Heart left ventricle (tissue), 16 donors: Measurements from ENCODE around the gene UGT1A7. TPM values are rescaled to one million over a fixed set of nuclear protein-coding genes. Genes with fewer than 3 reads are reported as not detected.
"Not testable (repeated sequence)": the region's sequence is repeated elsewhere in the genome, so short reads cannot be mapped to it uniquely, and the experiment has no call there.

Source experiments
- ATAC-seq, 4 donors: fragments of 200-7000 bp; cut with Tn5 transposase; one replicate each; pipeline ENCODE4 v1.9.1; 2020 to 2022; ENCODE audit warnings: moderate library complexity in 4 of 4, mild to moderate bottlenecking in 3 of 4, moderate number of reproducible peaks in 1 of 4
- DNase-seq, 5 donors: peaks; one replicate each; pipeline ENCODE4 v3.0.0-alpha.2; 2020
- H3K27ac ChIP-seq, 12 donors: fragments of 200-600 bp; sonication (generic) in 4 of 12; one replicate each; pipeline versions ENCODE4 v1.5.0 to v1.8.0; 2016 to 2022; ENCODE audit warnings: mild to moderate bottlenecking in 2 of 12
- H3K27me3 ChIP-seq, 9 donors: fragments of 200-600 bp; sonication (generic) in 2 of 9; one replicate each; pipeline versions ENCODE4 v1.5.1 to v1.8.0; 2016 to 2022; ENCODE audit warnings: mild to moderate bottlenecking in 3 of 9
- H3K36me3 ChIP-seq, 9 donors: fragments of 200-600 bp; sonication (generic) in 2 of 9; one replicate each; pipeline versions ENCODE4 v1.5.0 to v1.8.0; 2018 to 2022; ENCODE audit warnings: mild to moderate bottlenecking in 2 of 9
- H3K4me1 ChIP-seq, 12 donors: fragments of 200-600 bp; sonication (generic) in 4 of 12; one replicate each; pipeline versions ENCODE4 v1.5.0 to v1.8.0; 2016 to 2022; ENCODE audit warnings: mild to moderate bottlenecking in 3 of 12
- H3K4me3 ChIP-seq, 12 donors: fragments of 200-600 bp; sonication (generic) in 4 of 12; one replicate each; pipeline versions ENCODE4 v1.5.0 to v1.8.0; 2017 to 2022; ENCODE audit warnings: mild to moderate bottlenecking in 9 of 12, moderate library complexity in 4 of 12
- H3K9me3 ChIP-seq, 12 donors: fragments of 200-600 bp; sonication (generic) in 4 of 12; one replicate each; pipeline versions ENCODE4 v1.5.0 to v1.8.0; 2016 to 2022; ENCODE audit warnings: mild to moderate bottlenecking in 1 of 12
- CTCF ChIP-seq, 12 donors: fragments of 200-600 bp; sonication (generic) in 4 of 12; IDR thresholded peaks; one replicate each; pipeline versions ENCODE4 v1.5.0 to v1.8.0; 2018 to 2022; ENCODE audit warnings: antibody characterized with exemption in 12 of 12, mild to moderate bottlenecking in 5 of 12
- POLR2A ChIP-seq, 2 donors: fragments of 450-650 bp; IDR thresholded peaks; one replicate each; pipeline ENCODE4 v1.6.1; 2017; ENCODE audit warnings: antibody characterized with exemption in 2 of 2, mild to moderate bottlenecking in 2 of 2, moderate library complexity in 2 of 2
- WGBS, 4 donors: extraction: QIAGEN DNeasy Blood & Tissue Kit in 2 of 4; methylation state at CpG; one replicate each; pipeline versions ENCODE4 v1.1.5 to v1.1.7; 2013 to 2018; 5-methylcytosine and 5-hydroxymethylcytosine counted together
- intact Hi-C, 10 donors: fragments of 100-400 bp; cut with DNase I; formaldehyde crosslinking; loops; one replicate each; pipeline versions ENCODE4 v1.11.1 to v1.14.2; 2022
- polyA plus RNA-seq, 2 donors: library from polyadenylated mRNA; stranded (reverse); fragments of 200-250 nt; gene quantifications; one replicate each; pipeline ENCODE4 v1.2.3, GENCODE V29; 2013
- total RNA-seq, 9 donors: library from RNA; depleted of rRNA in 2 of 9; stranded (reverse); fragments of >200 nt in 2 of 9; fragmentation: NEBNext Ultra II Directional in 3 of 9; extraction: Animal tissue kit (Norgen Biotek cat#: 25700) in 3 of 9; gene quantifications; one replicate each; pipeline versions ENCODE4 v1.1.0 to v1.2.4, GENCODE V29; 2016 to 2023
- donor health status: ischemic (EF 13 %, LVEDD 7.1; RV severe dilation, severe dysfunction).
- donor health status: healthy with polysubstance abuse.
- donor health status: DM: no; HTN: yes; CAD: no.
- donor health status: DM: no; HTN: no; CAD: no.
- donor health status: ischemic (EF 25% LVEDD 6.9; RV normal size, moderate dysfunction).
- donor health status: ischemic (EF 25% LVEDD 5.7; RV mildly dilated, moderate dysfunction).
- donor health status: healthy.
- donor health status: DM: yes; HTN: yes; CAD: no.
- donor health status: ischemic (EF 35%, LVEDD 5.7; RV mildly dilated, moderate dysfunction).
- donor health status: nonischemic (EF 11% LVEDD 7.7; RV severe dilation, severe dysfunction).
- donor health status: DM: yes; HTN: yes; CAD: no.
- donor health status: PGD.
- donor health status: ischemic (EF 29% LVEDD 5.4; RV normal size, mild dysfunction).
- donor health status: nonischemic (EF 23%, LVEDD 6.1; RV moderate dilation, normal function).

UGT1A7 gene
- total and polyA plus RNA-seq, 11 donors, result not detected

- Histone ChIP-seq H3K27me3 (peaks cover 0 to 3% (median 0%) of the 10 kb centered on the region in 9 donors), H3K27ac (no peak overlapping the region), H3K36me3 (no peaks in the 10 kb centered on the region), H3K4me1 (no peaks in the 10 kb centered on the region), H3K9me3 (peaks cover 0 to 9% (median 0%) of the 10 kb centered on the region in 12 donors), H3K4me3 (no peak overlapping the region)
- DNase-seq, result no peak
- no peak for ATAC-seq
- intact Hi-C loops, result no loop called here
- TF ChIP-seq CTCF (IDR thresholded peaks at IDR 0.05), result no peak
- no peak for TF ChIP-seq POLR2A (IDR thresholded peaks at IDR 0.05)
- WGBS, 4 donors, result 37 to 71% (median 50%) methylated on average over 1 of the region's 1 CpG
Observed at GRCh38 chr2:233700028-233700635, 18.4 kb downstream of the UGT1A7 start.

DNA sequence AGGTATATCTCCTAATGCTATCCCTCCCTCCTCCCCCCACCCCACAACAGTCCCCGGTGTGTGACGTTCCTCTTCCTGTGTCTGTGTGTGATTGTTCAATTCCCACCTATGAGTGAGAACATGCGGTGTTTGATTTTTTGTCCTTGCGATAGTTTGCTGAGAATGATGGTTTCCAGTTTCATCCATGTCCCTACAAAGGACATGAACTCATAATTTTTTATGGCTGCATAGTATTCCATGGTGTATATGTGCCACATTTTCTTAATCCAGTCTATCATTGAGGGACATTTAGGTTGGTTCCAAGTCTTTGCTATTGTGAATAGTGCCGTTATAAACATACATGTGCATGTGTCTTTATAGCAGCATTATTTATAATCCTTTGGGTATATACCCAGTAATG, 19.1 kb downstream of the UGT1A7 start:
- H3K27ac ChIP-seq, intact Hi-C loops, ATAC-seq, H3K4me3 ChIP-seq, H3K9me3 ChIP-seq, H3K4me1 ChIP-seq, DNase-seq, H3K36me3 ChIP-seq, H3K27me3 ChIP-seq: not testable (repeated sequence)
- WGBS, 4 donors, result 86 to 95% (median 90%) methylated on average over 5 of the region's 5 CpGs

DNA sequence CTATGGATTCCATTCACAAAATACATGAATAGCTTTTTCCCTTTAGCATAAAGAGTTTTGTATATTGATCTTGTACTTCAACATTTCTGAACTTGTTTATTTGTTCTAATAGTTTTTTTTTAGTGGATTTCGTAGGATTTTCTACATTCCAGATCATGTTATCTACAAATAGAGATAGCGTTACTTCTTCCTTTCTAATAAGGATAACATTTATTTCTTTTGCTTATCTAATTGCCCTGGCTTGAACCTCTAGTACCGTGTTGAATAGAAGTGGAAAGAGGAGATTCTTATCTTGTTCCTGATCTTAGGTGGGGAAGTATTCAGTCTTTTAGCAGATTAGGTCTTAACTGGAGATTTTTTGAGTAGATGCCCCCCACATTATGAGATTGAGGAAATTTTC, 20.5 kb downstream of the UGT1A7 start:
- no peak overlapping the region for H3K4me3 ChIP-seq
- TF ChIP-seq CTCF (IDR thresholded peaks at IDR 0.05) (no peak), POLR2A (IDR thresholded peaks at IDR 0.05) (no peak)
- ATAC-seq, result no peak

GRCh38 chr2:233705911-233706506, 24.3 kb downstream of the UGT1A7 start:
- H3K9me3 ChIP-seq, result peaks cover 0 to 9% (median 0%) of the 10 kb centered on the region in 12 donors
- 64 to 73% (median 67%) methylated on average over 4 of the region's 4 CpGs for WGBS, 4 donors
- no peak for TF ChIP-seq POLR2A (IDR thresholded peaks at IDR 0.05)
- no peaks in the 10 kb centered on the region for H3K4me1 ChIP-seq
- no peak overlapping the region for H3K4me3 ChIP-seq
- intact Hi-C loops, result no loop called here
- ATAC-seq (no peak), DNase-seq (no peak)
- H3K27ac ChIP-seq, result no peak overlapping the region
- no peaks in the 10 kb centered on the region for H3K36me3 ChIP-seq
- H3K27me3 ChIP-seq, result peaks cover 0 to 12% (median 0%) of the 10 kb centered on the region in 9 donors

More for the DNA sequence above, 20.5 kb downstream of the UGT1A7 start:
- H3K27me3 ChIP-seq, result peaks cover 0 to under 1% (median 0%) of the 10 kb centered on the region in 9 donors
- no peaks in the 10 kb centered on the region for H3K36me3 ChIP-seq
- H3K9me3 ChIP-seq, result peaks cover 0 to 9% (median 0%) of the 10 kb centered on the region in 12 donors
- no peaks in the 10 kb centered on the region for H3K4me1 ChIP-seq
- intact Hi-C loops, result no loop called here
- H3K27ac ChIP-seq, result no peak overlapping the region
- DNase-seq, result no peak
- 37 to 45% (median 42%) methylated on average over 3 of the region's 3 CpGs for WGBS, 4 donors

DNA sequence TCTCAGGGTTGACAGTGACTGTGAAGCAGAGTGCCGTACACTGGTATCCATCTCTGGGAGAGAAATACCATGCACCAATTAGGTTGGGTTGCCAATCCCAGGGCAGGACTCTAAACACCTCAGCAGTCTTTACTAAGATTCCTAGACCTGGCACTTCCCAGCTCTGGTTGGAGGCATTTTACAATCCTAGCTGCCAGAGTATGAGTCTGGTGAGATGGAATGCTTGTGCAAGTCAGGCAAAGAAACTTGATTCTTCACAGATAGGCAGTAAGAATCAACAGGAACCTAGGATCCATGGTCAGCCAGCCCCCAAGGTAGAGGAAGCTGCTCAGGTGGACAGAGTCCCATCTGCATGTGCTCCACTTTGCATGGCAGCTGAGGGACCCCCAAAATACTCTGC, 25.0 kb downstream of the UGT1A7 start:
- no peak for TF ChIP-seq CTCF (IDR thresholded peaks at IDR 0.05)
- TF ChIP-seq POLR2A (IDR thresholded peaks at IDR 0.05), result no peak
- ATAC-seq (no peak), DNase-seq (no peak)
- no peak overlapping the region for H3K4me3 ChIP-seq
- no peaks in the 10 kb centered on the region for H3K4me1 ChIP-seq
- WGBS, 4 donors, result 0 to 80% (median 36%) methylated on average over 1 of the region's 1 CpG
- intact Hi-C loops, result no loop called here
- H3K27ac ChIP-seq, result no peak overlapping the region
- H3K9me3 ChIP-seq, result peaks cover 0 to 9% (median 0%) of the 10 kb centered on the region in 12 donors
- no peaks in the 10 kb centered on the region for H3K36me3 ChIP-seq
- H3K27me3 ChIP-seq, result peaks cover 0 to 15% (median 2%) of the 10 kb centered on the region in 9 donors
